ENCODE results near the gene ZNF610.

DNA sequence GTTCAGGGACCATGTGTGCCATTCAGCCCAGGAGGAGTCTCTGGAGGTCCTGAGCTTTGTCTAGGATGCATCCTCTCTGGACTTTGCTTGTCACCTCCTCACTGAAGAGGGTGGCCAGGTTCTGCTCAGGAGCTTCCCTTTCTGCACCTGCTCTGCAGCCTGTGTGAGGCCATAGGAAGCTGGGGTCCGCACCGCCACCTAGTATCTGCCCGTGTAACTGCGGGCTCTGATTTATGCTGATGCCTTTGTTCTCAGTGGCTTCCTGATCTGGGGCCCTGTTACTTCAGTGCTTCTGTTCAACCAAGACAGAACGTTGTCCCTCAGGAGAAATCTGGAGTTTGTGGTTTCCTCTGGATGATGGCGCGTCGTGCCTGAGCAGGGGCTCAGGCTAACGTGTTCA lies 15.5 kb downstream of the ZNF610 start:
- TF ChIP-seq ZNF302 (tag by site-specific recombination; IDR thresholded peaks at IDR 0.05; ENCODE audit: low read depth) = no peak
- TF ChIP-seq, protein P1, sequence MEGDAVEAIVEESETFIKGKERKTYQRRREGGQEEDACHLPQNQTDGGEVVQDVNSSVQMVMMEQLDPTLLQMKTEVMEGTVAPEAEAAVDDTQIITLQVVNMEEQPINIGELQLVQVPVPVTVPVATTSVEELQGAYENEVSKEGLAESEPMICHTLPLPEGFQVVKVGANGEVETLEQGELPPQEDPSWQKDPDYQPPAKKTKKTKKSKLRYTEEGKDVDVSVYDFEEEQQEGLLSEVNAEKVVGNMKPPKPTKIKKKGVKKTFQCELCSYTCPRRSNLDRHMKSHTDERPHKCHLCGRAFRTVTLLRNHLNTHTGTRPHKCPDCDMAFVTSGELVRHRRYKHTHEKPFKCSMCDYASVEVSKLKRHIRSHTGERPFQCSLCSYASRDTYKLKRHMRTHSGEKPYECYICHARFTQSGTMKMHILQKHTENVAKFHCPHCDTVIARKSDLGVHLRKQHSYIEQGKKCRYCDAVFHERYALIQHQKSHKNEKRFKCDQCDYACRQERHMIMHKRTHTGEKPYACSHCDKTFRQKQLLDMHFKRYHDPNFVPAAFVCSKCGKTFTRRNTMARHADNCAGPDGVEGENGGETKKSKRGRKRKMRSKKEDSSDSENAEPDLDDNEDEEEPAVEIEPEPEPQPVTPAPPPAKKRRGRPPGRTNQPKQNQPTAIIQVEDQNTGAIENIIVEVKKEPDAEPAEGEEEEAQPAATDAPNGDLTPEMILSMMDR (tag by site-specific recombination; IDR thresholded peaks at IDR 0.05) = no peak
